ENCODE data around the gene LEKR1.

LEKR1 gene

GRCh38 chr3:156923349-156923748, 97.2 kb downstream of the LEKR1 start (continued):
- TF ChIP-seq ZNF426 (tag by site-specific recombination; IDR thresholded peaks at IDR 0.05): no peak

DNA sequence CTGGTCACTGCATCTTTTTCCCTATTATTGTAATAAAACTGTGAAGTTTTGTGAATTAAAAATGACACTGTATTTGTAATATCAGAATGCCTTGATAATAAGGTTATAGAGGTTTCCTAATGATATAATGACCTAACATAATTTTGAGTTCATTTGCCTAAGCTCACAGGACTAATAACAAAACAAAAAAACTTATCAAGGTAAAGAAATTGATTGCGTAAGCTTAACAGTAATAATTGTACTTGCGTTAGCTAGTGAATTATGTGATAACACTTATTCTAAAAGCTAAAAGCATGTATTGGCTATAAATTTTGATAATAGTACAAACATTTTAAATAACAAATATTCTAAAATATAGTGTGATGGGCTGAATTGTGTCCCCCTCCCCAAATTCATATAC, 112.6 kb downstream of the LEKR1 start:
- no peak for TF ChIP-seq ZNF677 (tag by site-specific recombination; IDR thresholded peaks at IDR 0.05)
- CTCF ChIA-PET: no interaction called here
- POLR2A ChIA-PET: interaction anchor here (0.5 kb wide), 1 partner anchor 626 kb away, joined by 4 read pairs; no protein-coding TSS in a partner anchor
- H3K36me3 ChIP-seq (ENCODE audit: control insufficient read depth in 2 of 2, insufficient read depth in 1 of 2, low read length in 2 of 2): no peaks in the 10 kb centered on the region
- H3K4me1 ChIP-seq (ENCODE audit: control insufficient read depth, insufficient read depth, low read length): no peaks in the 10 kb centered on the region
- no peak overlapping the region for H3K27ac ChIP-seq (ENCODE audit: extremely low read depth, low read depth, low read length)
- no peak overlapping the region for H3K4me3 ChIP-seq (ENCODE audit: low read depth, low read length)
- H3K9me3 ChIP-seq (ENCODE audit: control insufficient read depth, insufficient read depth, low read depth, low read length): no peaks in the 10 kb centered on the region

DNA sequence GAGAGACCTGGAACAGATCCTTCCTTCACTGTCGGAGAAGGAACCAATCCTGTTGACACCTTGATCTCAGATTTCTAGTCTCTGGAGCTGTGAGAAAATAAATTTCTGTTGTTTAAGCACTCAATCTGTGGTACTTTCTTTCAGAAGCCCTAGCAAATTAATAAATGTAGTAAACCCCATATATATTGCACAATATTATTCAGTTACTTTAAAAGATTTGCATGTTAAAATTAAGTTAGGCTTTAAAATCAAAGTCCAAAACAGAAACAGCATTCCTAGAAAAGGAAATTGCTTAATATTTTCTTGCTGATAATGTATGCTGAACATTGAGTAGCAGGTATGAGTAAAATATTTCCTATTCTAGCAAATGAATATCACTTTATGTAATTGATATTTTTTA, 113.2 kb downstream of the LEKR1 start:
- TF ChIP-seq ZBTB7A (tag by site-specific recombination; IDR thresholded peaks at IDR 0.05; ENCODE audit: low read depth) (no peak), PRDM10 (tag by site-specific recombination; IDR thresholded peaks at IDR 0.05) (no peak)
- no peaks in the 10 kb centered on the region for H3K4me1 ChIP-seq (ENCODE audit: control insufficient read depth, insufficient read depth, low read length)
- H3K27ac ChIP-seq (ENCODE audit: extremely low read depth, low read depth, low read length): no peak overlapping the region
- CTCF ChIA-PET: no interaction called here
- POLR2A ChIA-PET: interaction anchor here (0.5 kb wide), 1 partner anchor 627 kb away, joined by 4 read pairs; no protein-coding TSS in a partner anchor
- no peaks in the 10 kb centered on the region for H3K9me3 ChIP-seq (ENCODE audit: control insufficient read depth, insufficient read depth, low read depth, low read length)
- no peak overlapping the region for H3K4me3 ChIP-seq (ENCODE audit: low read depth, low read length)
- H3K36me3 ChIP-seq (ENCODE audit: control insufficient read depth in 2 of 2, insufficient read depth in 1 of 2, low read length in 2 of 2): no peaks in the 10 kb centered on the region

DNA sequence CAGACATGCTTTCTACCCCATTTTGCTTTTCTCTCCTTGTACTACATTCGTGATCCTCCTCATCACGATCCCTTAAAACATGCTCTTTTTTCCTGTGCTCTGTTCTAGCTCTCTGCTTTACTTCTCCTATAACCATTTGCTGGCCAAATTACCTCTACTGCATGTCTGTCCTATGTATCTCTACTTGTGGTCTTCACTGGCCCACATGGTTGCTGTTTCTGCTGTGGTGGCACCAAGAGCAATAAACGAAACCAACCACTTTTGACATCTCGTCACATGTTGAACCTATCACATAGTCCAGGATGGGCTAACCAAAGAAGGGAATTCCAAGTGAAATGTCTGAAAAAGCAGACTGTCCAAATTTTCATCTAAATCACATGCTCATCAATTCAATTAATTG, 115.2 kb downstream of the LEKR1 start:
- Histone ChIP-seq H3K9me3 (ENCODE audit: control insufficient read depth, insufficient read depth, low read depth, low read length) (no peaks in the 10 kb centered on the region), H3K36me3 (ENCODE audit: control insufficient read depth in 2 of 2, insufficient read depth in 1 of 2, low read length in 2 of 2) (no peaks in the 10 kb centered on the region), H3K27ac (ENCODE audit: extremely low read depth, low read depth, low read length) (no peak overlapping the region), H3K4me3 (ENCODE audit: low read depth, low read length) (no peak overlapping the region), H3K4me1 (ENCODE audit: control insufficient read depth, insufficient read depth, low read length) (no peaks in the 10 kb centered on the region)
- ChIA-PET POLR2A (no interaction called here), CTCF (no interaction called here)
- TF ChIP-seq YY2 (tag by site-specific recombination; IDR thresholded peaks at IDR 0.05): no peak
- TF ChIP-seq MYNN (tag by site-specific recombination; IDR thresholded peaks at IDR 0.05; ENCODE audit: borderline replicate concordance): no peak
- TF ChIP-seq ZNF433 (tag by site-specific recombination; IDR thresholded peaks at IDR 0.05; ENCODE audit: low read depth): no peak
- TF ChIP-seq, protein P1, sequence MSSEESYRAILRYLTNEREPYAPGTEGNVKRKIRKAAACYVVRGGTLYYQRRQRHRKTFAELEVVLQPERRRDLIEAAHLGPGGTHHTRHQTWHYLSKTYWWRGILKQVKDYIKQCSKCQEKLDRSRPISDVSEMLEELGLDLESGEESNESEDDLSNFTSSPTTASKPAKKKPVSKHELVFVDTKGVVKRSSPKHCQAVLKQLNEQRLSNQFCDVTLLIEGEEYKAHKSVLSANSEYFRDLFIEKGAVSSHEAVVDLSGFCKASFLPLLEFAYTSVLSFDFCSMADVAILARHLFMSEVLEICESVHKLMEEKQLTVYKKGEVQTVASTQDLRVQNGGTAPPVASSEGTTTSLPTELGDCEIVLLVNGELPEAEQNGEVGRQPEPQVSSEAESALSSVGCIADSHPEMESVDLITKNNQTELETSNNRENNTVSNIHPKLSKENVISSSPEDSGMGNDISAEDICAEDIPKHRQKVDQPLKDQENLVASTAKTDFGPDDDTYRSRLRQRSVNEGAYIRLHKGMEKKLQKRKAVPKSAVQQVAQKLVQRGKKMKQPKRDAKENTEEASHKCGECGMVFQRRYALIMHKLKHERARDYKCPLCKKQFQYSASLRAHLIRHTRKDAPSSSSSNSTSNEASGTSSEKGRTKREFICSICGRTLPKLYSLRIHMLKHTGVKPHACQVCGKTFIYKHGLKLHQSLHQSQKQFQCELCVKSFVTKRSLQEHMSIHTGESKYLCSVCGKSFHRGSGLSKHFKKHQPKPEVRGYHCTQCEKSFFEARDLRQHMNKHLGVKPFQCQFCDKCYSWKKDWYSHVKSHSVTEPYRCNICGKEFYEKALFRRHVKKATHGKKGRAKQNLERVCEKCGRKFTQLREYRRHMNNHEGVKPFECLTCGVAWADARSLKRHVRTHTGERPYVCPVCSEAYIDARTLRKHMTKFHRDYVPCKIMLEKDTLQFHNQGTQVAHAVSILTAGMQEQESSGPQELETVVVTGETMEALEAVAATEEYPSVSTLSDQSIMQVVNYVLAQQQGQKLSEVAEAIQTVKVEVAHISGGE (tag by site-specific recombination; conservative IDR thresholded peaks at IDR 0.05; ENCODE audit: low read depth): no peak
- no peak for TF ChIP-seq PRDM1 (tag by site-specific recombination; IDR thresholded peaks at IDR 0.05)
- no peak for TF ChIP-seq ZNF140 (tag by site-specific recombination; IDR thresholded peaks at IDR 0.05)
- no peak for TF ChIP-seq ZNF221 (tag by site-specific recombination; IDR thresholded peaks at IDR 0.05; ENCODE audit: borderline replicate concordance)
- TF ChIP-seq ZNF658 (tag by site-specific recombination; IDR thresholded peaks at IDR 0.05): no peak
- no peak for TF ChIP-seq ZNF416 (tag by site-specific recombination; IDR thresholded peaks at IDR 0.05)
- TF ChIP-seq ZNF211 (tag by site-specific recombination; IDR thresholded peaks at IDR 0.05; ENCODE audit: low read depth): no peak
- TF ChIP-seq YY1 (tag by site-specific recombination; IDR thresholded peaks at IDR 0.05): no peak
- TF ChIP-seq, protein P2, sequence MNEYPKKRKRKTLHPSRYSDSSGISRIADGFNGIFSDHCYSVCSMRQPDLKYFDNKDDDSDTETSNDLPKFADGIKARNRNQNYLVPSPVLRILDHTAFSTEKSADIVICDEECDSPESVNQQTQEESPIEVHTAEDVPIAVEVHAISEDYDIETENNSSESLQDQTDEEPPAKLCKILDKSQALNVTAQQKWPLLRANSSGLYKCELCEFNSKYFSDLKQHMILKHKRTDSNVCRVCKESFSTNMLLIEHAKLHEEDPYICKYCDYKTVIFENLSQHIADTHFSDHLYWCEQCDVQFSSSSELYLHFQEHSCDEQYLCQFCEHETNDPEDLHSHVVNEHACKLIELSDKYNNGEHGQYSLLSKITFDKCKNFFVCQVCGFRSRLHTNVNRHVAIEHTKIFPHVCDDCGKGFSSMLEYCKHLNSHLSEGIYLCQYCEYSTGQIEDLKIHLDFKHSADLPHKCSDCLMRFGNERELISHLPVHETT (tag by site-specific recombination; IDR thresholded peaks at IDR 0.05): no peak
- no peak for TF ChIP-seq KLF8 (tag by site-specific recombination; IDR thresholded peaks at IDR 0.05)
